MCF 10A (cell line): ENCODE results near the gene ATRIP. TPM values are rescaled to one million over a fixed set of nuclear protein-coding genes. Genes with fewer than 3 reads are reported as not detected.

Experiments used
- BruUV-seq: library from RNA; stranded (reverse); fragments of 400-500 nt; replicated peaks from 2 replicates; lab custom pipeline; 2021; lab: Mats Ljungman, UMichigan
- CTCF ChIA-PET: fragments of 300-600 bp; sonication (Branson Sonifier 250); formaldehyde crosslinking; extraction: SDS; loops from one replicate; lab custom pipeline; 2021; ENCODE audit warnings: antibody characterized with exemption, inconsistent platforms; lab: Yijun Ruan, JAX
- POLR2A ChIA-PET: fragments of 300-600, 350-650 bp; sonication (Branson Sonifier 250); formaldehyde crosslinking; extraction: SDS; loops from one replicate; lab custom pipeline; 2020; ENCODE audit warnings: antibody characterized with exemption, inconsistent platforms; lab: Yijun Ruan, JAX
- DNase-seq: peaks from one replicate; pipeline ENCODE4 v3.0.0-alpha.2; 2018; ENCODE audit not compliant: unreplicated experiment
- H3K27ac Mint-ChIP-seq: one replicate; pipeline ENCODE4 v1.8.0; 2022; ENCODE audit warnings: mild to moderate bottlenecking, low read depth, mixed read lengths; ENCODE audit not compliant: unreplicated experiment
- H3K27me3 Mint-ChIP-seq: one replicate; pipeline ENCODE4 v1.8.0; 2022; ENCODE audit warnings: mixed read lengths; ENCODE audit not compliant: insufficient read depth, unreplicated experiment
- H3K36me3 Mint-ChIP-seq: one replicate; pipeline ENCODE4 v1.8.0; 2022; ENCODE audit warnings: mild to moderate bottlenecking, moderate library complexity, mixed read lengths; ENCODE audit not compliant: insufficient read depth, unreplicated experiment
- H3K4me1 Mint-ChIP-seq: one replicate; pipeline ENCODE4 v1.8.0; 2022; ENCODE audit warnings: mixed read lengths; ENCODE audit not compliant: insufficient read depth, unreplicated experiment
- H3K4me3 Mint-ChIP-seq: one replicate; pipeline ENCODE4 v1.8.0; 2022; ENCODE audit warnings: mild to moderate bottlenecking, moderate library complexity, mixed read lengths; ENCODE audit not compliant: unreplicated experiment
- H3K9me3 Mint-ChIP-seq: one replicate; pipeline ENCODE4 v1.8.0; 2022; ENCODE audit warnings: mixed read lengths; ENCODE audit not compliant: unreplicated experiment
- CTCF ChIP-seq: fragments of 200-600 bp; IDR thresholded peaks from one replicate; pipeline ENCODE4 v1.8.0; 2022; ENCODE audit warnings: antibody characterized with exemption, mild to moderate bottlenecking; ENCODE audit not compliant: unreplicated experiment
- intact Hi-C: fragments of 100-400 bp; cut with micrococcal nuclease; formaldehyde crosslinking; loops from 2 replicates; pipeline ENCODE4 v1.14.1; 2022
- total RNA-seq: library from RNA; stranded (reverse); gene quantifications from 2 replicates; pipeline ENCODE4 v1.2.3, GENCODE V29; 2022

The ATRIP gene
- total RNA-seq, 1 experiment from 2014 or later = 8.6 TPM

- H3K36me3 Mint-ChIP-seq = peaks cover 67% of the 10 kb centered on the region
- no TSS peak for BruUV-seq
Observed at GRCh38 chr3:48422681-48423080, 23.9 kb upstream of the ATRIP start.

GRCh38 chr3:48423241-48423882, 23.2 kb upstream of the ATRIP start:
- peaks cover 41% of the 10 kb centered on the region for H3K4me1 Mint-ChIP-seq
- peaks cover 60% of the 10 kb centered on the region for H3K36me3 Mint-ChIP-seq
- intact Hi-C loops = no loop called here
- H3K27ac Mint-ChIP-seq = peak overlapping the region; percentile 36
- POLR2A ChIA-PET = interaction anchor here (1.1 to 20.2 kb wide), 4 partner anchors 10 to 133 kb away, joined by 6 to 749 read pairs (median 20); partner anchors contain the start of genes CCDC51, PFKFB4 and TMA7
- no peaks in the 10 kb centered on the region for H3K9me3 Mint-ChIP-seq
- no peak for DNase-seq
- no peak overlapping the region for H3K4me3 Mint-ChIP-seq
- CTCF ChIA-PET = interaction anchor here (0.8 to 7.6 kb wide), 5 partner anchors 10 to 230 kb away, joined by 3 to 81 read pairs (median 3); no protein-coding TSS in a partner anchor
- BruUV-seq = no TSS peak
- no peak for TF ChIP-seq CTCF
- no peaks in the 10 kb centered on the region for H3K27me3 Mint-ChIP-seq

More at GRCh38 chr3:48422681-48423080, 23.9 kb upstream of the ATRIP start:
- ChIA-PET CTCF (interaction anchor here (0.8 to 7.6 kb wide), 6 partner anchors 10 to 229 kb away, joined by 3 to 81 read pairs (median 3); no protein-coding TSS in a partner anchor), POLR2A (interaction anchor here (1.1 to 20.2 kb wide), 4 partner anchors 11 to 134 kb away, joined by 6 to 749 read pairs (median 20); partner anchors contain the start of genes CCDC51, PFKFB4 and TMA7)
- Mint-ChIP-seq H3K9me3 (no peaks in the 10 kb centered on the region), H3K27me3 (no peaks in the 10 kb centered on the region), H3K27ac (peak overlapping the region; percentile 36), H3K4me1 (peaks cover 35% of the 10 kb centered on the region), H3K4me3 (no peak overlapping the region)
- no peak for TF ChIP-seq CTCF
- intact Hi-C loops = no loop called here
- no peak for DNase-seq

- H3K27me3 Mint-ChIP-seq = no peaks in the 10 kb centered on the region
- BruUV-seq = no TSS peak
- intact Hi-C loops = no loop called here
- peaks cover 42% of the 10 kb centered on the region for H3K4me1 Mint-ChIP-seq
- ChIA-PET POLR2A (interaction anchor here (0.6 to 20.2 kb wide), 7 partner anchors 9 to 175 kb away, joined by 3 to 749 read pairs (median 3); partner anchors contain the start of genes CCDC51 and TMA7), CTCF (interaction anchor here (0.6 to 7.6 kb wide), 5 partner anchors 11 to 230 kb away, joined by 3 to 81 read pairs (median 3); partner anchors contain the start of gene CCDC51)
- H3K4me3 Mint-ChIP-seq = no peak overlapping the region
- H3K9me3 Mint-ChIP-seq = no peaks in the 10 kb centered on the region
- TF ChIP-seq CTCF = no peak
- peaks cover 52% of the 10 kb centered on the region for H3K36me3 Mint-ChIP-seq
- DNase-seq = no peak
- H3K27ac Mint-ChIP-seq = peak overlapping the region; percentile 67
Observed at GRCh38 chr3:48423883-48424695, 22.4 kb upstream of the ATRIP start.
